ENCODE data around the gene IFNAR2.
"Not testable (repeated sequence)": the region's sequence is repeated elsewhere in the genome, so short reads cannot be mapped to it uniquely, and the experiment has no call there.

The IFNAR2 gene

GRCh38 chr21:33245289-33245918, 15.7 kb downstream of the IFNAR2 start:
- no peak for DNase-seq

DNA sequence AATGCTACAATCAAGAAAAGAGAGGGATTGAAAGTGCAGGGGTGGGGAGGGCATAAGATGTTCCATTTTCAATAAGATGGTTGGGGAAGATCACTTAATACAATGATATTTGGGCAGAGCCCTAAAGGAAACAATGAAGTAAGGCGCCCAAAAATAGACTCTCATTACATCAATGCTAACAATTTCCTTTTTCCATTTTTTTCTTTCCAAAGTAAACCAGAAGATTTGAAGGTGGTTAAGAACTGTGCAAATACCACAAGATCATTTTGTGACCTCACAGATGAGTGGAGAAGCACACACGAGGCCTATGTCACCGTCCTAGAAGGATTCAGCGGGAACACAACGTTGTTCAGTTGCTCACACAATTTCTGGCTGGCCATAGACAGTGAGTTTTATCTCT, 16.8 kb downstream of the IFNAR2 start:
- DNase-seq = no peak

DNA sequence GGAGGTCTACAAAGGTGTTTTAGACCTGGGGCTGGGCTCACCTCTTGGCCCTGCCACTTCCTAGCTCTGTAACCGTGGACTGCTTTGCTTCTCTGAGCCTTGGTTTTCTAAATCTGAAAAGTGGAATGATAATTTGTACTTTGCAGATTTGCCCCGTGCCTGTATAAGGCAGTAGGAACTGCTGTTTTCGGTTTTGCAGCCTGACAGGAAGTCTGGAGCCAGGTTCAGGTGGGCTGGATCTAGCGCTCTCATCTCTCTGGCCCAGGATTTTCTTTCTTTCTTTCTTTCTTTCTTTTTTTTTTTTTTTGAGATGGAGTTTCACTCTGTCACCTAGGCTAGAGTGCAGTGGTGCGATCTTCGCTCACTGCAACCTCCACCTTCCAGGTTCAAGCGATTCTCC, 17.2 kb downstream of the IFNAR2 start:
- no peak for DNase-seq

GRCh38 chr21:33247599-33247998, 17.9 kb downstream of the IFNAR2 start:
- DNase-seq = no peak

GRCh38 chr21:33249331-33250002, 19.7 kb downstream of the IFNAR2 start:
- no peak for DNase-seq

DNA sequence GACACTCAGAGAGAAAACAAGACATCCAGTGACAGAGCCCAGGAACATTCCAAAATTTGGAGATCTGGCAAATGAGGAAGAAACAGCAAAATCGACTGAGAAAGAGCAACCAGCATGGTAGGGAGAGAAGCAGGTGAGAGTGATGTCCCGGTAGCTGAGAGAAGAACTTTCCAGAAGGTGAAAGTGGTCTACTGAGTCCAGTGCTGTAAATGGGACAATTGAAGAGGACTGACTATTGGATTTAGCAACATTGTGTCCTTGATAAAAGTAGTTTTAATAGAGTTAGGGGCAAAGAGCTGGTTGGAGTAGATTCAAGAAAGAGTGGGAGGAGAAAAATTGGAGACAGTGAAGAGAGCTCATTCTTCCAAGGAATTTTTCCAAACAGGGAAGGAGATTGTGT, 21.4 kb downstream of the IFNAR2 start:
- no peak for DNase-seq

DNA sequence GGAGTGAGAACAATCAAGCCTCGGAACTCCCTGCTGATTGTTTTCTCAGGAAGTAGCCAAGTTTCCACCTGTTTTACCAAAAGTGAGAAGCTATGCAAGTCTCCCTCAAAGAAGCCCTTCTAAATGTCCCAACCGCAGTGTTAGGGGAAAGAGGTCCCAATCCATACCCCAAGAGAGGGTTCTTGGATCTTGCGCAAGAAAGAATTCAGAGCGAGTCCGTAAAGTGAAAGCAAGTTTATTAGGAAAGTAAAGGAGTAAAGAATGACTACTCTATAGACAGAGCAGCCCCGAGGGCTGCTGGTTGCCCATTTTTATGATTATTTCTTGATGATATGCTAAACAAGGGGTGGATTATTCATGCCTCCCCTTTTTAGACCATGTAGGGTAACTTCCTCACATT, 23.6 kb downstream of the IFNAR2 start:
- DNase-seq = not testable (repeated sequence)

GRCh38 chr21:33254766-33255165, 25.0 kb downstream of the IFNAR2 start:
- no peak for DNase-seq

- no peak for DNase-seq
Measured at GRCh38 chr21:33255404-33255803, 25.7 kb downstream of the IFNAR2 start.

DNA sequence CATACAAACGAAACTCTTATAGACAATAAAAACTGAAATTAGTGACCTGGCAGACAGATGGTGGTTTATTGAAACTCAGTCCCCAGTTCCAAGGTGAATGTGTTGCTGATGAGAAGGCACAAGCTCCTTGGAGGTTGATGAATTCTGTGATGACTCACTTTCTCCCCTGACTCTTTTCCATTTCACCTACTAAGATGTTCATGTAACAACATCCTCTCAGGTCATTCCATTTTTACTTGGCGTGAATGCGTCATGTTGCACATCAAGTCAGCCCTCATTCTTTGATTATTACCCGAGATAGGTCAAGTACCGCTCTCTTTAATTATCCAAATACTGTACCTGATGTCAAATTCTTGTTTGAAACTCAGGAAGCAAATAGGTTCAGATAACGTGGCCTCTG, 26.3 kb downstream of the IFNAR2 start:
- DNase-seq = no peak

DNA sequence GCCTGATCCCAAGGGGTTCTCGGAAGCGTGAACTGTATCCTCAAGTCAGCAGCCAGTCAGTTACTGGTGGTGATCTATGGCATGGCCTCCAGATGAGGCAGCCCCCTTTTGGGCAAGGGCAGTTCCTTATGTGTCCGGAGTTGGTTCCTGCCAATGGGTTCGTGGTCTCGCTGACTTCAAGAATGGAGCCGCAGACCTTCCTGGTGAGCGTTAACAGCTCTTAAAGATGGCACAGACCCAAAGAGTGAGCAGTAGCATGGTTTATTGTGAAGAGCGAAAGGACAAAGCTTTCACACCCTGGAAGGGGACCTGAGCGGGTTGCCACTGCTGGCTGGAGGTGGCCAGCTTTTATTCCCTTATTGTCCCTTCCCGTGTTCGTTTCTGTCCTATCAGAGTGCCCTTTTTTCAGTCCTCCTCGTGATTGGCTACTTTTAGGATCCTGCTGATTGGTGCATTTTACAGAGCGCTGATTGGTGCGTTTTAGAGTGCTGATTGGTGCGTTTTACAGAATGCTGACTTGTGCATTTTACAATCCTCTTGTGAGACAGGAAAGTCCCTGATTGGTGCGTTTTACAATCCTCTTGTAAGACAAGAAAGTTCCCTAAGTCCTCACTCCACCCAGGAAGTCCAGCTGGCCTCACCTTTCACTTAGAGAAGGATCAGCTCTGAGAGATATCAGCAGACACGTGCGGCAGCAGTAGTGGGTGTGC, 27.5 kb downstream of the IFNAR2 start:
- DNase-seq = no peak

GRCh38 chr21:33258475-33258874, 28.7 kb downstream of the IFNAR2 start:
- DNase-seq = no peak

DNA sequence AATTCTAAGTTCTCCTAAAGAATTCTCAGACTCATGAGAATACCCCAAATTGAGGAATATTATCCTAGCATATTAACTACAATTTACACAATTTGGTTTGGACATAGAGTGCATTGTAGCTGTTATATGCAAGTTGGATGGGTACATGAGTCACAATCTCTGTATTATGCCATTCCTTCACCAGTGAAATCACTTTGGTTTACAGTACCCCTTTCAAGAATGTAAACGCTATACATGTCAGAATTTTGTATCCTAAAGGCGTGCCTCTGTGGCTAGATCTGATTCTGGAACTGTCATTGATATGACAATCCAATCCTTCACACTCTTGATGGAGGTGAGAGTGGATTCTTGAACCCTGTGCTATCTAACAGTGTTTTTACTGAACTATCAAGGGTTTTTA, 29.7 kb downstream of the IFNAR2 start:
- no peak for DNase-seq

DNA sequence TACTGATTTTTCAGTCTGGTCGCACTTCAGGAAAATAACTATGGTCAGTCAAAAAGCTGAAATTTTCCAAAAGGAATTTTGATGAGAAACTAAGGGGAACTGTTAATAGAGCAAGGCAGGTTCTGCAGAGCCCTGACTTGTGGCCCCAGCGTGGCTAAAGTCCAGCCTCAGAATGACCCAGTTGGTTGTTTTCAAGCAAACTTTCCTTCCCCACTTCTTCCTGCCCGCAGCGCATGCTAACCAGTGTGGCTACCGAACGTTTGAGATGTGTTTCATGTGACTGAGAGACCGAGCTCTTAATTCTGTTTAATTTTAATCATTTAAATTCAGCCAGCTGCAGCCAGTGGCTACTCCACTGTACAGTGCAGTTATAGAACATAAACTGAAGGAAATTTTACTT, 30.3 kb downstream of the IFNAR2 start:
- DNase-seq = no peak

GRCh38 chr21:33261635-33262034, 31.9 kb downstream of the IFNAR2 start:
- DNase-seq = no peak

DNA sequence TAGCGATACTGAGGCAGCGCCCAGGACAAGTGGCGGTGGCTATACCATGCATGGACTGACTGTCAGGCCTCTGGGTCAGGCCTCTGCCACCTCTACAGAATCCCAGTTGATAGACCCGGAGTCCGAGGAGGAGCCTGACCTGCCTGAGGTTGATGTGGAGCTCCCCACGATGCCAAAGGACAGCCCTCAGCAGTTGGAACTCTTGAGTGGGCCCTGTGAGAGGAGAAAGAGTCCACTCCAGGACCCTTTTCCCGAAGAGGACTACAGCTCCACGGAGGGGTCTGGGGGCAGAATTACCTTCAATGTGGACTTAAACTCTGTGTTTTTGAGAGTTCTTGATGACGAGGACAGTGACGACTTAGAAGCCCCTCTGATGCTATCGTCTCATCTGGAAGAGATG, 33.2 kb downstream of the IFNAR2 start:
- DNase-seq = no peak

DNA sequence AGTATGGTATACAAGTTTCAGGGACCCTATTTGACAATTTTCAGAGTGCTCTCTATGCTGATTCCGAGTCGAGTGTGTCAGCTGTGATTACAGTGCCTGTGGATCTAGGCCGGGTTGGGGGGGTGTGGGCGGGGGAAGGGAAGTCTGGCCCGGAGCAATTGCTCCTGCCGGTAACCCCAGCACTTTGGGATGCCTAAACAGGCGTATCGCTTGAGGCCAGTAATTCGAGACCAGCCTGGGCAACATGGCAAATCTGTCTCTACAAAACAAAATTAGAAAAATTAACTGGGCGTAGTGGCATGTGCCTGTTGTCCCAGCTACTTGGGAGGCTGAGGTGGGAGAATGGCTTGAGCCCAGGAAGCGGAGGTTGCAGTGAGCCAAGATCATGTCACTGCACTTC, 34.8 kb downstream of the IFNAR2 start:
- no peak for DNase-seq

GRCh38 chr21:33265664-33266049, 35.9 kb downstream of the IFNAR2 start:
- no peak for DNase-seq

DNA sequence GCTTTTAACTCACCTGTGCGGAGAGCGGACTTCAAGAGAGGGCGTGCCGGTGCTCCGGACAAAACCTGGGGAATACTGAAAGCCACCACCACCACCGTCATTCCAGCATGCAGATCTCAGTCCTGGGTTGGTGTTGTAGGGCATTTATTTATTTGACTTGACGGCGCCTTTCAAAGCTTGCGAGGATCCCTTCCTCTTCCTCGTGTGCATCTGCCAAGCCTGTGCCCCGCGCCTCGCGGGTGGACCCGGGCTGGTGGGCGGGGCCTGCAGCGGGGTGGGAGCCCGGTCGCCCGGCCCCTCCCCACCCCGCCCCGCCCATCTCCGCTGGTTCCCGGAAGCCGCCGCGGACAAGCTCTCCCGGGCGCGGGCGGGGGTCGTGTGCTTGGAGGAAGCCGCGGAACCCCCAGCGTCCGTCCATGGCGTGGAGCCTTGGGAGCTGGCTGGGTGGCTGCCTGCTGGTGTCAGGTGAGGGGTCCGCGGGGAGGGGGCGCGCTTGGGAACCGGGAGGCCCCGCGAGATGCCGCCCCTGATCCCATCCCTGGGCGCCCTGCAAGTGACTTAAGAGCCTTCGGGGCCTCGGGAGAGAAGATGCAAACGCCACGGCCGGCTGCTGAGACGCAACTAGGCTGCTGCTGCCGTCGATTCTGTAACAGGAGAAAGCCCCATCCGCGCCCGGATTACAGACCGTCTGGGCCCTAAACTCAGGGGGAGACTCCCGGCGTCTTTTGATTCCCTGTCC, 36.5 kb downstream of the IFNAR2 start, which contains the start of gene IL10RB:
TSS of gene IL10RB (plus strand) at position 318 of the 739 bp plus-strand sequence. CDS start at position 417, 99 bp downstream.
- DNase-seq = peak; percentile 74

GRCh38 chr21:33266789-33267135, 37.0 kb downstream of the IFNAR2 start:
- DNase-seq = peak; percentile 16

- DNase-seq = no peak
Measured at GRCh38 chr21:33267250-33267649, 37.5 kb downstream of the IFNAR2 start.

GRCh38 chr21:33268393-33268736, 38.6 kb downstream of the IFNAR2 start:
- no peak for DNase-seq

- peak; percentile 41 for DNase-seq
Measured at GRCh38 chr21:33268737-33269441, 39.2 kb downstream of the IFNAR2 start.

Data from stimulated activated CD4-positive, alpha-beta T cell treated with anti-CD3 and anti-CD28 coated beads, Interleukin-12 subunit alpha, Interleukin-12 subunit beta, amount 100 ng/mL, for 4 hours (primary cell).